ENCODE results near the gene CIBAR2. TPM values are rescaled to one million over a fixed set of nuclear protein-coding genes. Genes with fewer than 3 reads are reported as not detected.

Gene CIBAR2
- total and polyA plus RNA-seq, 9 of the 15 experiments (the other 6 are each of a cell fraction or from before 2014, with no cell fraction given): not detected

DNA sequence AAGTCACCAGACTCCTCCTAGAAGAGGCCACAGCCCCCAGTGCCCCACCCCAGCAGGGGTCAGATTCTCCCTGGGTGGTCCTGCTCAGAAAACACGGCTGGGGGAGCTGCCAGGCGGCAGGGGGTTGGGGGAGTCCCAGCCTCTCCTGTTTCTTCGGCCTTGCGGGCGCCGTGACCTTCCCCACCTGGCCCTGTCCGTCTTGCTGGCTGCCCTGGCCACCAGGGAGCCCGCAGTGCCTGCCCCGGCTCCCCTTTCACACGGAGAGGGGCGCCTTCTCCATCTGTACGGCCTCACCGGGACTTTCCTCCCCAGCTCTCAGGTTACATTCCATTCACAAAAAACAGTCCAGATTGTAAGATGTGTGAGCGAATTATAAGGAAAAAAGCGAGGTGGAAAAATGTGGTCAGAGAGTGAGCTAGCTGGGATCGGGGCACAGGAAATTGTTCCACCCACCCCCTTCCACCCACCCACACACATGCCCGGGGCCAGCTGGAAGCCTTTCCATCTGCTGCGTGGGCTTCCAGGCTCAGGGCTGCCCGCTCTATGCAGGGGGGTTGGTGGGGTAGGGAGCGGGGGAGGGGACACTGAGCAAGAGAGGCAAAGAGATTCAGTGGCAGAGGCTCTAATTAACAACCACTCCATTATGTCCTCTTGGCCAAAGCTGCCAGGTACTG is 14.6 kb upstream of the CIBAR2 start:
- H3K36me3 ChIP-seq (ENCODE audit: control insufficient read depth, insufficient read depth, low read length): no peaks in the 10 kb centered on the region
- FAIRE-seq (no peak), ATAC-seq (peak; percentile 33), DNase-seq (ENCODE audit: extremely low read depth in 1 of 4, low spot score in 3 of 4) (peak in 3 of 4 experiments; percentile 33 to 67 (median 64))
- intact Hi-C loops (cut with micrococcal nuclease) (no loop called here), in situ Hi-C loops (cut with MboI) (no loop called here)
- no peak overlapping the region for H3K4me3 ChIP-seq
- no TSS peak for BruUV-seq (replicated peaks)
- WGBS (ENCODE audit: insufficient coverage, low coverage, missing lambda C conversion rate): 14% methylated on average over 20 of the region's 20 CpGs
- ChIA-PET POLR2A (interaction anchor here (0.6 kb wide), 1 partner anchor 9 kb away, joined by 4 read pairs; no protein-coding TSS in a partner anchor), CTCF (ENCODE audit: low intra/inter-chr PET ratio) (no interaction called here)
- no peak overlapping the region for H3K4me2 ChIP-seq (ENCODE audit: insufficient read depth, low read length)
- no peaks in the 10 kb centered on the region for H3K79me2 ChIP-seq (ENCODE audit: control insufficient read depth, insufficient read depth, low read length)
- peaks cover 13 to 39% of the 10 kb centered on the region in 2 experiments; a peak in 3 of 5 replicates for H3K27me3 ChIP-seq (ENCODE audit: control insufficient read depth in 2 of 2, insufficient read depth in 2 of 2, low read length in 2 of 2)
- no peak overlapping the region for H2AFZ ChIP-seq (ENCODE audit: low read depth, low read length)
- no peaks in the 10 kb centered on the region for H3K9me1 ChIP-seq (ENCODE audit: control insufficient read depth, insufficient read depth, low read length)
- TF ChIP-seq CTBP1 (IDR thresholded peaks at IDR 0.05; ENCODE audit: borderline replicate concordance): no peak
- TF ChIP-seq, protein P1, sequence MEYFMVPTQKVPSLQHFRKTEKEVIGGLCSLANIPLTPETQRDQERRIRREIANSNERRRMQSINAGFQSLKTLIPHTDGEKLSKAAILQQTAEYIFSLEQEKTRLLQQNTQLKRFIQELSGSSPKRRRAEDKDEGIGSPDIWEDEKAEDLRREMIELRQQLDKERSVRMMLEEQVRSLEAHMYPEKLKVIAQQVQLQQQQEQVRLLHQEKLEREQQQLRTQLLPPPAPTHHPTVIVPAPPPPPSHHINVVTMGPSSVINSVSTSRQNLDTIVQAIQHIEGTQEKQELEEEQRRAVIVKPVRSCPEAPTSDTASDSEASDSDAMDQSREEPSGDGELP (CRISPR knock-in tag; IDR thresholded peaks at IDR 0.05; ENCODE audit: borderline replicate concordance): 0 out of 2 replicates have a peak, but pooled peaks have one; percentile 14
- TF ChIP-seq, protein P2, sequence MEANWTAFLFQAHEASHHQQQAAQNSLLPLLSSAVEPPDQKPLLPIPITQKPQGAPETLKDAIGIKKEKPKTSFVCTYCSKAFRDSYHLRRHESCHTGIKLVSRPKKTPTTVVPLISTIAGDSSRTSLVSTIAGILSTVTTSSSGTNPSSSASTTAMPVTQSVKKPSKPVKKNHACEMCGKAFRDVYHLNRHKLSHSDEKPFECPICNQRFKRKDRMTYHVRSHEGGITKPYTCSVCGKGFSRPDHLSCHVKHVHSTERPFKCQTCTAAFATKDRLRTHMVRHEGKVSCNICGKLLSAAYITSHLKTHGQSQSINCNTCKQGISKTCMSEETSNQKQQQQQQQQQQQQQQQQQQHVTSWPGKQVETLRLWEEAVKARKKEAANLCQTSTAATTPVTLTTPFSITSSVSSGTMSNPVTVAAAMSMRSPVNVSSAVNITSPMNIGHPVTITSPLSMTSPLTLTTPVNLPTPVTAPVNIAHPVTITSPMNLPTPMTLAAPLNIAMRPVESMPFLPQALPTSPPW (CRISPR knock-in tag; IDR thresholded peaks at IDR 0.05): peak; percentile 51
- peak; percentile 14; the same call in 1 of the 2 replicates for TF ChIP-seq CBFA2T3 (IDR thresholded peaks at IDR 0.05)
- TF ChIP-seq NFE2 (IDR thresholded peaks at IDR 0.05; ENCODE audit: low read depth): no peak
- TF ChIP-seq ZNF24 (IDR thresholded peaks at IDR 0.05): 0 out of 2 replicates have a peak, but pooled peaks have one; percentile 3
- TF ChIP-seq ZBTB7A (IDR thresholded peaks at IDR 0.05; ENCODE audit: borderline replicate concordance, control insufficient read depth, low read depth, low read length): peak; percentile 46; the same call in 1 of the 2 replicates
- TF ChIP-seq EGR1 (conservative IDR thresholded peaks at IDR 0.05): peak; percentile 90
- peaks cover 3% of the 10 kb centered on the region; the same call in 1 of the 2 replicates for H3K9me3 ChIP-seq (replicated peaks; ENCODE audit: control insufficient read depth, insufficient read depth, low read depth, low read length)
- H3K27ac ChIP-seq (ENCODE audit: extremely low read depth, low read depth, low read length): no peak overlapping the region
- peaks cover 9 to 22% of the 10 kb centered on the region in 2 experiments for H3K4me1 ChIP-seq (replicated peaks in 1 of 2; ENCODE audit: control insufficient read depth in 2 of 2, insufficient read depth in 2 of 2, low read length in 2 of 2)
- H4K20me1 ChIP-seq (replicated peaks; ENCODE audit: control insufficient read depth, insufficient read depth, low read length): no peaks in the 10 kb centered on the region; the same call in 1 of the 2 replicates
- peak overlapping the region in 1 of 2 experiments; percentile 44; a peak in 1 of 4 replicates for H3K9ac ChIP-seq (ENCODE audit: insufficient read depth in 1 of 2, low read depth in 2 of 2, low read length in 2 of 2)

Data from K562 (cell line).